Lower leg skin (tissue), 3 donors: ENCODE measurements around the gene HGS.

Experiments
- CTCF ChIP-seq, 3 donors: fragments of 450-650 bp; IDR thresholded peaks; one replicate each; pipeline ENCODE4 v1.5.1; 2016; ENCODE audit warnings: antibody characterized with exemption in 3 of 3, mild to moderate bottlenecking in 3 of 3, moderate library complexity in 2 of 3
- POLR2A ChIP-seq, 2 donors: fragments of 450-650 bp; IDR thresholded peaks; one replicate each; pipeline ENCODE4 v1.6.1; 2016 to 2017; ENCODE audit warnings: antibody characterized with exemption in 2 of 2, mild to moderate bottlenecking in 1 of 2, moderate library complexity in 1 of 2

GRCh38 chr17:81713556-81714411, 30.0 kb downstream of the HGS start:
- no peak for TF ChIP-seq POLR2A (IDR thresholded peaks at IDR 0.05)
- TF ChIP-seq CTCF (IDR thresholded peaks at IDR 0.05), result no peak
